GM10847 (cell line): ENCODE results near the gene LCOR.

Experiments
- POLR2A ChIP-seq: IDR thresholded peaks from 2 replicates; pipeline ENCODE4 v1.6.1; 2011; ENCODE audit not compliant: insufficient read length; ENCODE audit errors: extremely low read depth

Gene LCOR

GRCh38 chr10:96904648-96905047 is 72.5 kb downstream of the LCOR start:
- TF ChIP-seq POLR2A, result no peak

DNA sequence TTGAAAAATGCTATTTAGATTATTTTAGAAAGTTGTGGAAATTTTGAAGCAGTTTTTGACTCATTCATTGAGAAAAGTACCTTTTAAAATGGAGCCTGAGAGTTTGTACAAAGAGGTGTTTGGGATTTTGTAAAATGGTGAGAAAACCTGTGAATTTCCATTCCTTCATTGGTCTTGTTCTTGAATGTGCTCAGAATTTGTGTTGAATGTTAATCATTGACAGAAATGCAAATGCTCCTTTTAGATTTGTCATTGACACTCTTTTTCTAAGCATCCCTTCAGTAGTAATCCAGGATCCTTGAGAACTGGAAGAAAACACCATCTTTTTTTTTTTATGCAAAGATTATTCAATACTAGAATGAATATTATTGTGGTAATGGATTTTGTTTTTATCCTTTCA is 74.8 kb downstream of the LCOR start:
- TF ChIP-seq POLR2A, result no peak

DNA sequence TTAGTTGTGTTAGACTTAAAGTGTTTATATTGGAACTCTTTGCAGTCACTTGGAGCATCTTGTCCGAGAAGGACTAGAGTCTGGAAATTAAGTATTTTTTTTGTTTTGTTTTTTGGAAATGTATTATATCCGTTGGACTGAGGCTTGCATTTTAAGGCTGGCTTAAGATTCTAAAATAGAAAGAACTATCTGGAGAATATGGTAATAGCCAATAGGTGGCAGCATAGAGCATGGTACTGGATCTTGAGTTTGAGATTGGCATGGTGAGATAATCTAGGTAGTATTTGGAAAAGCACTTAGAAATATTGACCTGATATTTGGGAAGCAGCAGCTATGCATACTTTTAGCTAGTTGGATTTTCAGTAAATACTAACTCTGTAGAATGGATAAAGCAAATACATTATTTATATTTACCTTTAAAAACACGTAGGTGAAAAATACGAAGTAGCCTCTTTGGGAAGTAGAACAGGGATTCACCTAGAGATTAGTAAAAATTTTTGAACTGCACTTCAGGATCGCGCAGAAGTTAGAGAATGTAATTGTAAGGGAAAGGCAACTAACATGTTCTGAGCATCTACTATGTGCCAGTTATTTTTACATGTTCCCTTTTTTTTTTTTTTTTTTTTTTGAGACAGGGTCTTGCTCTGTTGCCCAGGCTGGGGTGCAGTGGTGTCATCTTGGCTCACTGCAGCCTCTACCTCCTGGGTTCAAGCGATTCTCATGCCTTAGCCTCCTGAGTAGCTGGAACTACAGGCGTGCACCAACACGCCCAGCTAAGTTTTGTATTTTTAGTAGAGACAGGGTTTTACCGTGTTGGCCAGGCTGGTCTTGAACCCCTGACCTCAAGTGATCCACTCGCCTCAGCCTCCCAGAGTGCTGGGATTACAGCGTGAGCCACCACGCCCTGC is 78.6 kb downstream of the LCOR start:
- TF ChIP-seq POLR2A, result no peak

GRCh38 chr10:96912405-96912804 is 80.3 kb downstream of the LCOR start:
- no peak for TF ChIP-seq POLR2A

DNA sequence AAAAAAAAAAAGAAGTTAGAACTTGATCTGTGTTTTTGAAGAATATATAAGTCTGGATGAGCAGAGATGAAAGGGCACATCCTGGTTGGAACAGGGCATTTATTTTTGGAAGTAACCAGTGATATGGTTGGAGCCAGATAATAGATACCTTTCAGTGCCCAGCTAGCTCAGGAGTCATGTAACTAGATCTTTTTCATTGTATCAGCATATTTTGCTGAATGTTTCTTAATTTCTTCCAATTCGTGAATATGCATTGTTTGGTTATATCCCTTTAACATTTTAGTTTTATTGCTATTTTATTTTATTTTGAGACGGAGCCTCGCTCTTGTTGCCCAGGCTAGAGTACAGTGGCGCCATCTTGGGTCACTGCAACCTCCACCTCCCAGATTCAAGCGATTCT is 81.8 kb downstream of the LCOR start:
- no peak for TF ChIP-seq POLR2A

- TF ChIP-seq POLR2A, result no peak
Measured at GRCh38 chr10:96917628-96918027, 85.5 kb downstream of the LCOR start.

DNA sequence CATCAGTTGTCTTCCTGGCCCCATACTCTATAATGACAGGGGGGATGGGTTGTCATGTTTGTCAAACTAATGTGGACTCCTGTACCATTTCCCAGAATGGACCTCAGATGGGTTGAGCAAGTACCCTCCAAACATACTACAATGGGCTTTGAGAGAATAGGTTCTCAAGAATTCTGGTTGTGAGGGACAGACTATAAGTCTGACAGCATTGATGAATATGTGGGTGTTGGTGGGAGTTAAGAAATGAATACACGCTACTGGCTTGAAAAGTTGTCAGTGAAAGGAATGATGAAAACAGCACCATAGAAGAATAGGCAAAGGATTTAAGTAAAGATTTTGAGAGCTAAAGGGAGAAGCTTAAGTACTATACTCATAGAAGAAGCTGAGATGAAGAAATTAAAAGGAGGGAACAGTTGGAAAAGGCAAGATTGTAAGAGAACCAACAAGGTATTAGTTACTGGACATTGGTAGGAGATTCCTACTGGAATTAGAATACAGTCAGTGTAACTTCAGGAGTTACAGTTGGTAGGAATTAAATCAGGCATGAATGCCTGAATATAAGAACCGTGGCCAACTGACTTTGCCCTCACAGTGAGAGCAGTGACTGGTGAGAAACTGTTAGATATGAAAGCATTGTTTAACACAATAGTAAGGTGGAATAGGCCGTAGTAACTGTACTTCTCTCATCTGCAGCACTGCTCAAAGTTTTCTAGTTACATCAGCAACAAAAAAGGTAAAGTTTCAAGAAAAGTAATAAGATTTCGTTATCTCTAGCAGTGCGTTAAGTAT is 86.3 kb downstream of the LCOR start:
- TF ChIP-seq POLR2A, result no peak

GRCh38 chr10:96919785-96920430 is 87.8 kb downstream of the LCOR start:
- no peak for TF ChIP-seq POLR2A

DNA sequence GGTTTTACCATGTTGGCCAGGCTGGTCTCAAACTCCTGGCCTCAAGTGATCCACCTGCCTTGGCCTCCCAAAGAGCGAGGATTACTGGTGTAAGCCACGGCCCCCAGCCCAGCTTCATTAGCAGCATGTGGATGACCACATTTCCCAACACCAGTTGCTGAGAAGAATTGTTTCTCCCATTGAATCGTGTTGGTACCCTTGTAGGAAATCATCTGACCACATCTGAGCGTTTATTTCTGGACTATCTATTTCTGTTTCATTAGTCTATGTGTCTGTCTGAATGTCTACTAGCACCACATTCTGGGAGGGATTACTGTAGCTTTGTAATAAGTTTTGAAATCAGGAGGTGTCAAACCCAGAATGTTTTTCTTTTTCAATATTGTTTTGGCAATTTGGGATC is 89.6 kb downstream of the LCOR start:
- no peak for TF ChIP-seq POLR2A

DNA sequence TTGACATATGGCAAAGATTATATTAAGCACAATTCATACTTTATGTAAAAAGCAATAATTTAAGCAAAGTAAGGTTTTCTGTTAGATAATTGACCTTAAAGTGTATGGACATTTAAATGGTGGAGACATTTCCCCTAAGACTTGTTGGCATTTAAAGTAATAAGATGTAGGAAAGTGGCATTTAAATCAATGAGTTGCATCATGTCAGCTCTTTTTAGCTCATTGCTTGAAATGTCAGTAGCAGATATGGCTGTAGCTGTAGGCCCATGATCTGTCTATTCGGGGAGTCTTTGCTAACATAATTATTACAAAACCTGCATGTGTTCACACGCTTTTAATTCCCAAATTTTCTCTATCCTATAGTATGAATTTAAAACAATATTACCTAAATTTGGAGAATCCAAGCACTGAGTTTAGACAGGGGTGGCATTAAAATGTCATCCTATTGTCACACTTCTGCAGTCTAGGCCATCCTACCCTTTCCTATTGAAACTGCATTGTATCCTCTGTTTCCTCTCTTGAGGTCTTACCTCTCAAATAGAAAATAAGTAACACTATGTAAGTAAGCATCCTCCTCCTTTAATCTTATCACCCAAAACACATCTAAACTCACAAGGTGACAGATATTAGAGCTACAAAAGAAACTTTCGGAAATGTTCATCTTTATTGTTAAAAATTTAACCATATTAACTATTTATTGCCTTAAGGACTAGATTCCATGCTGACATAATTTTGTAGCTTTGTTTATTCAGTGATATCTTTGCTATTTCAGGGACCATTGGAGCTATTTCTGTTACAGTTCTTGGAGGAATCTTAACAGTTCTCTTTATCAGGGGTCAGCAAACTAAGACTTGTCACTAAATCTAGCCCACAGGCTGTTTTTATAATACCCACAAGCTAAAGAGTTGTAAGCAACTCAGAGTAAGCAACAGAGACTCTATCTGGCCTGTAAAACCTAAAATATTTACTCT is 91.2 kb downstream of the LCOR start:
- no peak for TF ChIP-seq POLR2A

GRCh38 chr10:96924861-96925260 is 92.8 kb downstream of the LCOR start:
- no peak for TF ChIP-seq POLR2A

DNA sequence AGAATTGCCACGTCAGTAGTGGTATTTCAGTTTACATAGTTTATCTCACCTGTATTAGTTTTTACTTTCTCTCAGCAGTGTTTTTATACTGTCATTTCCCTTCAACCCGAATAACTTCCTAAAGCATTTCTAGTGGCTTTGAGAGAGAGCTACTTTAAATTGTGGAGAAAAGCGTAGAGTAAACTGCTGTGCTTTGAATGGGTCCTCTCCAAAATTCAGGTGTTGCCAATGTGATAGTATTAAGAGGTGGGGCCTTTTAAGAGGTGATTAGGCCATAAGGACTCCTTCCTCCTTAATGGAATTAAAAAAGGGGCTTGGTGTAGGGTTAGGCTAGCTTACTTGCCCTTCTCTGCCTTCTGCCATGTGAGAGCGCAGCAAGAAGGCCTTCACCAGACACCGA is 98.4 kb downstream of the LCOR start:
- no peak for TF ChIP-seq POLR2A

- TF ChIP-seq POLR2A, result no peak
Measured at GRCh38 chr10:96935148-96935547, 103.0 kb downstream of the LCOR start.

- no peak for TF ChIP-seq POLR2A
Measured at GRCh38 chr10:96935810-96936209, 103.7 kb downstream of the LCOR start.

GRCh38 chr10:96947036-96947435 is 114.9 kb downstream of the LCOR start:
- no peak for TF ChIP-seq POLR2A

DNA sequence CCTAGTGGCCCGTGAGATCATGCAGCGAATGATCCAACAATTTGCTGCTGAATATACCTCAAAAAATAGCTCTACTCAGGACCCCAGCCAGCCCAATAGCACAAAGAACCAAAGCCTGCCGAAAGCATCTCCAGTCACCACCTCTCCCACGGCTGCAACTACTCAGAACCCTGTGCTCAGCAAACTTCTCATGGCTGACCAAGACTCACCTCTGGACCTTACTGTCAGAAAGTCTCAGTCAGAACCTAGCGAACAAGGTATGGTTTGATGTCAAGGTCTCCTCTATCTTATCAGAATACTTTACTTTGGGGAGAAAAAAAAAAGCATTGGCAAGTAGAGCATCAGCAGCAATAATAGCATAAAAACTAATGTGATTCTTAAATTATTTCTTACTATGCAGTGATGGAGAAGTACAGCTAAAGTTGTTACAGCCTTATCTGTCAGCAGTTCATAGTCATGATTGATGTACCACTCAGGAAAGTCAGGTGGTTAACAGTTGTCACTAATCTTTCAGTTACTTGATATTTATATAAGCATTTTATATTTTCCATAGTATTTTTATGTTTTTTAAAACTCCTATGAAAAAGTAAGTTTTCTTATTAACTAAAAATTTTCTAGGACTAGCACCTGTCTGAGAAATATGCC is 117.1 kb downstream of the LCOR start:
- no peak for TF ChIP-seq POLR2A
